Measurements from ENCODE around the gene CD9. TPM values are rescaled to one million over a fixed set of nuclear protein-coding genes. Genes with fewer than 3 reads are reported as not detected.

CD9 gene
- polyA plus RNA-seq, 1 donor from 2014 or later: not detected

GRCh38 chr12:6182279-6182898, 17.8 kb upstream of the CD9 start (continued):
- no peak for TF ChIP-seq MXI1 (conservative IDR thresholded peaks at IDR 0.05; ENCODE audit: poor library complexity, severe bottlenecking)
- TF ChIP-seq RAD21 (conservative IDR thresholded peaks at IDR 0.05): no peak

DNA sequence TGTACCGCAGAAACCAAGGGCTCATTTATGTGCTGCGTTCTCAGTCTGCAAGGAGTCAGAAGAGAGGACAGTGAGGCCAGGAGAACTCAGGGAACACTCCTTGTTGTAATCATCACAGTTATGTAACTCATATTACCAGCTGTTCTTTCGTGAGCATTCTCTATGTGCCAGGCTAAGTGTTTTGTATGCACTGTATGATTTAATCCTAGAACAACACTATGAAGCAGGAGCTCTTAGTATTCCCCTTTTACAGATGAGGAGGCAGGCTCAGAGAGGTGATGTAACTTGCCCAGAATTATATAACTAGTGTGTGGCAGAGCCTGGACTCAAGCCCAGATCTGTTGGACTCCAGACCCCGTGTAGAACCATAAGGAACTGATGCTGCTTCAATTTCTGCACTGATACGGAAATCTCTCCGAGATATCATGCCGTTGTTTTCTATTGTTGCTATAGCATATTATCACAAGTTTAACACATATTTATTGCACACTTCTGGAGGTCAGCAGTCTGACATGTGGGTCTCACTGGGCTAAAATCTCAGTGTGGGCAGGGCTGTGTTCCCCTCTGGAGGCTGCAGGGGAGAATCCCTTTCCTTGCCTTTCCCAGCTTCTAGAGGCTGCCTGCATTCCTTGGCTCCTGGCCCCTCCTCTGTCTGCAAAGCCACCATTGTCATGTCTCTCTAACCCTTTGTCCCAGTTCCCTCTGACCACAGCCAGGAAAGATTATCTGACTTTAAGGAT, 16.3 kb upstream of the CD9 start:
- H3K9me2 ChIP-seq (ENCODE audit: insufficient read depth, low read length): no peaks in the 10 kb centered on the region
- no peak overlapping the region for H3K4me2 ChIP-seq (ENCODE audit: low read length)
- no peak overlapping the region for H2AFZ ChIP-seq (ENCODE audit: low read depth, low read length)
- H3K27ac ChIP-seq (ENCODE audit: low read length): no peak overlapping the region
- TF ChIP-seq EP300 (conservative IDR thresholded peaks at IDR 0.05; ENCODE audit: poor library complexity, severe bottlenecking) (no peak), REST (IDR thresholded peaks at IDR 0.05; ENCODE audit: borderline replicate concordance) (no peak), RAD21 (conservative IDR thresholded peaks at IDR 0.05) (no peak), EZH2 (IDR thresholded peaks at IDR 0.05; ENCODE audit: borderline replicate concordance, insufficient read depth, low read length, poor library complexity, severe bottlenecking) (no peak), POLR2AphosphoS5 (IDR thresholded peaks at IDR 0.05) (no peak), TAF1 (IDR thresholded peaks at IDR 0.05; ENCODE audit: low read depth) (no peak), CTCF (IDR thresholded peaks at IDR 0.05; ENCODE audit: poor library complexity, severe bottlenecking) (no peak), MXI1 (conservative IDR thresholded peaks at IDR 0.05; ENCODE audit: poor library complexity, severe bottlenecking) (no peak), SMC3 (conservative IDR thresholded peaks at IDR 0.05; ENCODE audit: poor library complexity) (no peak)
- H4K20me1 ChIP-seq (ENCODE audit: insufficient read depth): no peaks in the 10 kb centered on the region
- no peaks in the 10 kb centered on the region for H3K36me3 ChIP-seq (ENCODE audit: insufficient read depth, low read length)
- H3K27me3 ChIP-seq (ENCODE audit: insufficient read depth, low read depth, low read length): no peaks in the 10 kb centered on the region
- H3K9me3 ChIP-seq (ENCODE audit: low read length): no peaks in the 10 kb centered on the region
- H3K79me2 ChIP-seq (replicated peaks; ENCODE audit: insufficient read depth, low read length): no peaks in the 10 kb centered on the region
- no peak overlapping the region for H3K9ac ChIP-seq (ENCODE audit: low read length)
- H3K4me3 ChIP-seq (ENCODE audit: low read length): no peak overlapping the region
- H3F3A ChIP-seq (ENCODE audit: insufficient read depth, low read length, poor library complexity, severe bottlenecking): no peaks in the 10 kb centered on the region
